IMR-90 (cell line): ENCODE data around the gene ZNF445. TPM values are rescaled to one million over a fixed set of nuclear protein-coding genes. Genes with fewer than 3 reads are reported as not detected.
"Not testable (repeated sequence)": the region's sequence is repeated elsewhere in the genome, so short reads cannot be mapped to it uniquely, and the experiment has no call there.

Experiments used
- ATAC-seq: fragments of 200-7000 bp; cut with Tn5 transposase; 2 replicates; pipeline ENCODE4 v1.9.1; 2020; ENCODE audit warnings: low read depth, mild to moderate bottlenecking, moderate library complexity
- BruUV-seq: library from RNA; stranded (reverse); fragments of 400-500 nt; replicated peaks from 2 replicates; lab custom pipeline; 2021; lab: Mats Ljungman, UMichigan
- CTCF ChIA-PET: fragments of 300-600 bp; formaldehyde crosslinking; extraction: SDS; loops from one replicate; lab custom pipeline; 2021; ENCODE audit warnings: antibody characterized with exemption; lab: Yijun Ruan, JAX
- POLR2A ChIA-PET: fragments of 300-600 bp; sonication (Branson Sonifier 250); formaldehyde crosslinking; loops from one replicate; lab custom pipeline; 2022; ENCODE audit warnings: antibody characterized with exemption; ENCODE audit not compliant: unreplicated experiment; lab: Charles Lee
- DNase-seq: peaks from one replicate; pipeline ENCODE4 v3.0.0; 2013
- H2AFZ ChIP-seq: replicated peaks from 2 replicates; pipeline ENCODE3; 2013; ENCODE audit warnings: low read length, mild to moderate bottlenecking; ENCODE audit not compliant: poor library complexity
- H2AK5ac ChIP-seq: 2 replicates; pipeline ENCODE4 v1.6.1; 2013; ENCODE audit warnings: low read depth, low read length, inconsistent platforms
- H2AK9ac ChIP-seq: replicated peaks from 2 replicates; pipeline ENCODE3; 2013; ENCODE audit warnings: mild to moderate bottlenecking, low read depth, low read length, moderate library complexity; ENCODE audit not compliant: poor library complexity
- H2BK120ac ChIP-seq: 2 replicates; pipeline ENCODE4 v1.6.1; 2013; ENCODE audit warnings: low read depth, low read length, inconsistent platforms
- H2BK15ac ChIP-seq: 3 replicates; pipeline ENCODE4 v1.6.1; 2013; ENCODE audit warnings: low read depth, low read length, inconsistent platforms
- H2BK20ac ChIP-seq: 2 replicates; pipeline ENCODE4 v1.6.1; 2013; ENCODE audit warnings: low read depth, mild to moderate bottlenecking, inconsistent platforms, low read length, moderate library complexity
- H2BK5ac ChIP-seq: 2 replicates; pipeline ENCODE4 v1.6.1; 2013; ENCODE audit warnings: mild to moderate bottlenecking, low read depth, low read length, inconsistent platforms; ENCODE audit not compliant: poor library complexity, severe bottlenecking
- H3K14ac ChIP-seq: replicated peaks from 2 replicates; pipeline ENCODE4 v1.6.1; 2013; ENCODE audit warnings: low read depth, low read length, inconsistent platforms
- H3K18ac ChIP-seq: 2 replicates; pipeline ENCODE4 v1.6.1; 2013; ENCODE audit warnings: low read depth, low read length, control low read depth
- H3K23ac ChIP-seq: 2 replicates; pipeline ENCODE4 v1.6.1; 2013; ENCODE audit warnings: low read depth, low read length, inconsistent platforms
- H3K27ac ChIP-seq: 2 replicates; pipeline ENCODE4 v1.5.1; 2013; ENCODE audit warnings: mild to moderate bottlenecking, control low read depth, low read length; ENCODE audit not compliant: insufficient read depth
- H3K27me3 ChIP-seq: 2 replicates; pipeline ENCODE4 v1.6.1; 2013; ENCODE audit warnings: low read length; ENCODE audit not compliant: control insufficient read depth, insufficient read depth
- H3K36me3 ChIP-seq: 2 replicates; pipeline ENCODE4 v1.6.1; 2013; ENCODE audit warnings: low read length, mixed read lengths; ENCODE audit not compliant: control insufficient read depth, insufficient read depth
- H3K4ac ChIP-seq: 2 replicates; pipeline ENCODE4 v1.6.1; 2013; ENCODE audit warnings: low read depth, low read length, inconsistent platforms
- H3K4me1 ChIP-seq: 2 replicates; pipeline ENCODE4 v1.6.1; 2013; ENCODE audit warnings: low read length, mixed read lengths; ENCODE audit not compliant: control insufficient read depth, insufficient read depth
- H3K4me2 ChIP-seq: 2 replicates; pipeline ENCODE4 v1.6.1; 2013; ENCODE audit warnings: low read depth, mild to moderate bottlenecking, control low read depth, low read length, moderate library complexity
- H3K4me3 ChIP-seq: 2 replicates; pipeline ENCODE4 v1.5.1; 2013; ENCODE audit warnings: low read depth, mild to moderate bottlenecking, control low read depth, low read length, moderate library complexity; ENCODE audit not compliant: insufficient read depth
- H3K56ac ChIP-seq: 2 replicates; pipeline ENCODE4 v1.6.1; 2013; ENCODE audit warnings: low read length, inconsistent platforms; ENCODE audit not compliant: insufficient read depth; ENCODE audit errors: extremely low read depth
- H3K79me1 ChIP-seq, 2 experiments: 2 replicates each; pipeline ENCODE4 v1.6.1; 2013; ENCODE audit warnings: low read length in 2 of 2, inconsistent platforms in 1 of 2, low read depth in 1 of 2
- H3K9ac ChIP-seq: 2 replicates; pipeline ENCODE4 v1.6.1; 2013; ENCODE audit warnings: low read depth, low read length, control low read depth
- H3K9me1 ChIP-seq: 2 replicates; pipeline ENCODE4 v1.6.1; 2013; ENCODE audit warnings: low read length, inconsistent platforms; ENCODE audit not compliant: insufficient read depth
- H3K9me3 ChIP-seq: 2 replicates; pipeline ENCODE4 v1.6.1; 2013; ENCODE audit warnings: low read length; ENCODE audit not compliant: control insufficient read depth, insufficient read depth
- H4K20me1 ChIP-seq: 2 replicates; pipeline ENCODE4 v1.6.1; 2013; ENCODE audit warnings: low read length, inconsistent platforms; ENCODE audit not compliant: insufficient read depth
- H4K5ac ChIP-seq: 2 replicates; pipeline ENCODE4 v1.6.1; 2013; ENCODE audit warnings: mild to moderate bottlenecking, low read depth, low read length, control low read depth
- H4K8ac ChIP-seq, 2 experiments: 2 replicates each; pipeline ENCODE4 v1.6.1; 2013; ENCODE audit warnings: low read depth in 2 of 2, low read length in 2 of 2, control low read depth in 1 of 2, inconsistent platforms in 1 of 2
- H4K91ac ChIP-seq: 2 replicates; pipeline ENCODE4 v1.6.1; 2013; ENCODE audit warnings: low read depth, low read length, inconsistent platforms; ENCODE audit not compliant: insufficient read depth
- BHLHE40 ChIP-seq: fragments of 150-350 bp; IDR thresholded peaks from 2 replicates; pipeline ENCODE4 v1.6.1; 2016; ENCODE audit warnings: mild to moderate bottlenecking, low read depth, low read length
- CTCF ChIP-seq: conservative IDR thresholded peaks from 2 replicates; pipeline ENCODE4 v1.5.1; 2012; ENCODE audit warnings: mild to moderate bottlenecking, low read depth, low read length, improper control_type of control experiment
- FOS ChIP-seq: fragments of 150-350 bp; IDR thresholded peaks from 2 replicates; pipeline ENCODE4 v1.6.1; 2016; ENCODE audit warnings: low read depth, low read length
- MAFK ChIP-seq: IDR thresholded peaks from 2 replicates; pipeline ENCODE4 v1.6.1; 2012; ENCODE audit warnings: low read depth, low read length, improper control_type of control experiment
- NFE2L2 ChIP-seq: fragments of 150-350 bp; IDR thresholded peaks from 2 replicates; pipeline ENCODE4 v1.6.1; 2016; ENCODE audit warnings: low read depth, mild to moderate bottlenecking, low read length
- POLR2A ChIP-seq: IDR thresholded peaks from 2 replicates; pipeline ENCODE4 v1.6.1; 2012; ENCODE audit warnings: mild to moderate bottlenecking, low read depth, low read length
- RAD21 ChIP-seq: IDR thresholded peaks from 2 replicates; pipeline ENCODE4 v1.6.1; 2012; ENCODE audit warnings: low read length, improper control_type of control experiment
- WGBS, 2 experiments: methylation state at CpG; one replicate each; pipeline versions ENCODE4 v1.1.5 to v1.1.7; 2013; ENCODE audit warnings: missing lambda C conversion rate in 2 of 2; ENCODE audit not compliant: insufficient read length in 1 of 2; ENCODE audit errors: extremely low coverage in 2 of 2; 5-methylcytosine and 5-hydroxymethylcytosine counted together
- dilution Hi-C: fragments of 300-500 bp; cut with HindIII; formaldehyde crosslinking; loops from one replicate; pipeline ENCODE4 v1.14.3; 2018; ENCODE audit warnings: low sequenced_read_pairs; ENCODE audit not compliant: unreplicated experiment
- in situ Hi-C: fragments of 300-500 bp; cut with MboI; formaldehyde crosslinking; loops from 3 replicates; pipeline ENCODE4 v1.14.3; 2019; ENCODE audit warnings: low sequenced_read_pairs, inconsistent platforms, mixed read lengths
- intact Hi-C: fragments of 100-400 bp; cut with micrococcal nuclease; formaldehyde crosslinking; loops from 2 replicates; pipeline ENCODE4 v1.10.0; 2022
- polyA plus RNA-seq, 3 experiments: library from polyadenylated mRNA; depleted of rRNA; stranded (reverse); fragments of >200 nt; gene quantifications; 2 replicates each; pipeline ENCODE4 v1.2.3, GENCODE V29; 2012; ENCODE audit warnings: low replicate concordance in 1 of 3
- total RNA-seq: library from RNA; depleted of rRNA; stranded (reverse); fragments of >200 nt; gene quantifications from 2 replicates; pipeline ENCODE4 v1.2.3, GENCODE V29; 2012

ZNF445 gene
- total and polyA plus RNA-seq, 2 of the 4 experiments (the other 2 are of a cell fraction) = 3.3 to 6.3 TPM

DNA sequence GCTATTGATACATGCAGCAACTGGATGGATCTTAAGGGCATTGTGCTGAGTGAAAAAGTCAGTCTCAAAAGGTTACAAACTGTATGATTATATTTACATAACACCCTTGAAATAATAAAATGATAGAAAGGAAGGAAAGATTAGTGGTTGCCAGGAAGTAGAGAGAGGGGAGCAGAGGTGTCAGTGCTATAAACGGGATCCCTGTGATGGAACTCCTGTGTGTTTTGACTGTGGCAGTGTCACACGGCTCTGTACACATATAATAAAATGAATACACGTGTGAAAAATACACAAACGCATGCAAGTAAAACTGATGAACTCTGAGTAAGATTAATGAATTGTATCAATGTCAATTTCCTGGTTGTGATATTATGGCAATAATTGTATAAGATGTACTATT is 78.6 kb downstream of the ZNF445 start:
- no peak overlapping the region for H3K4me3 ChIP-seq
- intact Hi-C loops (no loop called here), dilution Hi-C loops (no loop called here), in situ Hi-C loops (no loop called here)
- H2BK20ac ChIP-seq = no peak overlapping the region
- H3K14ac ChIP-seq = no peak overlapping the region
- ATAC-seq (no peak), DNase-seq (no peak)
- no peaks in the 10 kb centered on the region for H4K20me1 ChIP-seq
- no peak overlapping the region for H4K91ac ChIP-seq
- no peaks in the 10 kb centered on the region for H3K9me3 ChIP-seq
- no peak overlapping the region for H2AK5ac ChIP-seq
- H3K9ac ChIP-seq = no peak overlapping the region
- H3K36me3 ChIP-seq = peaks cover 7% of the 10 kb centered on the region
- no peak overlapping the region for H2BK5ac ChIP-seq
- no CpG with 5 or more reads among the region's 4 CpGs for WGBS, 2 experiments
- no peak overlapping the region for H2BK15ac ChIP-seq
- H3K9me1 ChIP-seq = no peaks in the 10 kb centered on the region; the same call in 1 of the 2 replicates
- H3K27me3 ChIP-seq = no peaks in the 10 kb centered on the region
- no peak overlapping the region for H3K4ac ChIP-seq
- no peak overlapping the region for H2AFZ ChIP-seq
- POLR2A ChIA-PET = no interaction called here
- no peak overlapping the region for H4K5ac ChIP-seq
- H3K18ac ChIP-seq = no peak overlapping the region
- H3K4me1 ChIP-seq = no peaks in the 10 kb centered on the region
- TF ChIP-seq CTCF = no peak
- TF ChIP-seq MAFK = no peak
- no peak for TF ChIP-seq FOS
- no peak for TF ChIP-seq NFE2L2
- no peak for TF ChIP-seq POLR2A
- TF ChIP-seq RAD21 = no peak
- no peak for TF ChIP-seq BHLHE40
- H2BK120ac ChIP-seq = no peak overlapping the region
- BruUV-seq = no TSS peak
- no peak overlapping the region for H3K4me2 ChIP-seq
- no peaks in the 10 kb centered on the region for H3K79me1 ChIP-seq
- CTCF ChIA-PET = no interaction called here
- no peak overlapping the region for H3K56ac ChIP-seq
- no peak overlapping the region for H3K23ac ChIP-seq
- no peak overlapping the region for H4K8ac ChIP-seq
- H2AK9ac ChIP-seq = no peak overlapping the region
- H3K27ac ChIP-seq = no peak overlapping the region

- H2BK15ac ChIP-seq, H3K18ac ChIP-seq, H2BK120ac ChIP-seq, H3K79me1 ChIP-seq, H3K4me3 ChIP-seq, H4K5ac ChIP-seq, H2AK5ac ChIP-seq, H3K4me2 ChIP-seq, H3K4ac ChIP-seq, H2BK20ac ChIP-seq, H3K23ac ChIP-seq, H3K9me3 ChIP-seq, H3K9me1 ChIP-seq, H4K20me1 ChIP-seq, POLR2A ChIA-PET, ATAC-seq, H2AK9ac ChIP-seq, H3K56ac ChIP-seq, H3K4me1 ChIP-seq, DNase-seq, H3K27me3 ChIP-seq, H4K8ac ChIP-seq, intact Hi-C loops, dilution Hi-C loops, in situ Hi-C loops, H2AFZ ChIP-seq, H3K14ac ChIP-seq, H3K9ac ChIP-seq, H3K36me3 ChIP-seq, H3K27ac ChIP-seq, H4K91ac ChIP-seq, H2BK5ac ChIP-seq, BruUV-seq, CTCF ChIA-PET: not testable (repeated sequence)
- no CpG with 5 or more reads among the region's 8 CpGs for WGBS, 2 experiments
Observed at GRCh38 chr3:44398271-44398670, 79.2 kb downstream of the ZNF445 start.
